Measurements from ENCODE around the gene CCDC110. TPM values are rescaled to one million over a fixed set of nuclear protein-coding genes. Genes with fewer than 3 reads are reported as not detected.

Gene CCDC110
- total and polyA plus RNA-seq, 9 of the 15 experiments (the other 6 are each of a cell fraction or from before 2014, with no cell fraction given), result 0.04 to 0.35 (median 0.07) TPM; not detected in 4

- TF ChIP-seq, protein P1, sequence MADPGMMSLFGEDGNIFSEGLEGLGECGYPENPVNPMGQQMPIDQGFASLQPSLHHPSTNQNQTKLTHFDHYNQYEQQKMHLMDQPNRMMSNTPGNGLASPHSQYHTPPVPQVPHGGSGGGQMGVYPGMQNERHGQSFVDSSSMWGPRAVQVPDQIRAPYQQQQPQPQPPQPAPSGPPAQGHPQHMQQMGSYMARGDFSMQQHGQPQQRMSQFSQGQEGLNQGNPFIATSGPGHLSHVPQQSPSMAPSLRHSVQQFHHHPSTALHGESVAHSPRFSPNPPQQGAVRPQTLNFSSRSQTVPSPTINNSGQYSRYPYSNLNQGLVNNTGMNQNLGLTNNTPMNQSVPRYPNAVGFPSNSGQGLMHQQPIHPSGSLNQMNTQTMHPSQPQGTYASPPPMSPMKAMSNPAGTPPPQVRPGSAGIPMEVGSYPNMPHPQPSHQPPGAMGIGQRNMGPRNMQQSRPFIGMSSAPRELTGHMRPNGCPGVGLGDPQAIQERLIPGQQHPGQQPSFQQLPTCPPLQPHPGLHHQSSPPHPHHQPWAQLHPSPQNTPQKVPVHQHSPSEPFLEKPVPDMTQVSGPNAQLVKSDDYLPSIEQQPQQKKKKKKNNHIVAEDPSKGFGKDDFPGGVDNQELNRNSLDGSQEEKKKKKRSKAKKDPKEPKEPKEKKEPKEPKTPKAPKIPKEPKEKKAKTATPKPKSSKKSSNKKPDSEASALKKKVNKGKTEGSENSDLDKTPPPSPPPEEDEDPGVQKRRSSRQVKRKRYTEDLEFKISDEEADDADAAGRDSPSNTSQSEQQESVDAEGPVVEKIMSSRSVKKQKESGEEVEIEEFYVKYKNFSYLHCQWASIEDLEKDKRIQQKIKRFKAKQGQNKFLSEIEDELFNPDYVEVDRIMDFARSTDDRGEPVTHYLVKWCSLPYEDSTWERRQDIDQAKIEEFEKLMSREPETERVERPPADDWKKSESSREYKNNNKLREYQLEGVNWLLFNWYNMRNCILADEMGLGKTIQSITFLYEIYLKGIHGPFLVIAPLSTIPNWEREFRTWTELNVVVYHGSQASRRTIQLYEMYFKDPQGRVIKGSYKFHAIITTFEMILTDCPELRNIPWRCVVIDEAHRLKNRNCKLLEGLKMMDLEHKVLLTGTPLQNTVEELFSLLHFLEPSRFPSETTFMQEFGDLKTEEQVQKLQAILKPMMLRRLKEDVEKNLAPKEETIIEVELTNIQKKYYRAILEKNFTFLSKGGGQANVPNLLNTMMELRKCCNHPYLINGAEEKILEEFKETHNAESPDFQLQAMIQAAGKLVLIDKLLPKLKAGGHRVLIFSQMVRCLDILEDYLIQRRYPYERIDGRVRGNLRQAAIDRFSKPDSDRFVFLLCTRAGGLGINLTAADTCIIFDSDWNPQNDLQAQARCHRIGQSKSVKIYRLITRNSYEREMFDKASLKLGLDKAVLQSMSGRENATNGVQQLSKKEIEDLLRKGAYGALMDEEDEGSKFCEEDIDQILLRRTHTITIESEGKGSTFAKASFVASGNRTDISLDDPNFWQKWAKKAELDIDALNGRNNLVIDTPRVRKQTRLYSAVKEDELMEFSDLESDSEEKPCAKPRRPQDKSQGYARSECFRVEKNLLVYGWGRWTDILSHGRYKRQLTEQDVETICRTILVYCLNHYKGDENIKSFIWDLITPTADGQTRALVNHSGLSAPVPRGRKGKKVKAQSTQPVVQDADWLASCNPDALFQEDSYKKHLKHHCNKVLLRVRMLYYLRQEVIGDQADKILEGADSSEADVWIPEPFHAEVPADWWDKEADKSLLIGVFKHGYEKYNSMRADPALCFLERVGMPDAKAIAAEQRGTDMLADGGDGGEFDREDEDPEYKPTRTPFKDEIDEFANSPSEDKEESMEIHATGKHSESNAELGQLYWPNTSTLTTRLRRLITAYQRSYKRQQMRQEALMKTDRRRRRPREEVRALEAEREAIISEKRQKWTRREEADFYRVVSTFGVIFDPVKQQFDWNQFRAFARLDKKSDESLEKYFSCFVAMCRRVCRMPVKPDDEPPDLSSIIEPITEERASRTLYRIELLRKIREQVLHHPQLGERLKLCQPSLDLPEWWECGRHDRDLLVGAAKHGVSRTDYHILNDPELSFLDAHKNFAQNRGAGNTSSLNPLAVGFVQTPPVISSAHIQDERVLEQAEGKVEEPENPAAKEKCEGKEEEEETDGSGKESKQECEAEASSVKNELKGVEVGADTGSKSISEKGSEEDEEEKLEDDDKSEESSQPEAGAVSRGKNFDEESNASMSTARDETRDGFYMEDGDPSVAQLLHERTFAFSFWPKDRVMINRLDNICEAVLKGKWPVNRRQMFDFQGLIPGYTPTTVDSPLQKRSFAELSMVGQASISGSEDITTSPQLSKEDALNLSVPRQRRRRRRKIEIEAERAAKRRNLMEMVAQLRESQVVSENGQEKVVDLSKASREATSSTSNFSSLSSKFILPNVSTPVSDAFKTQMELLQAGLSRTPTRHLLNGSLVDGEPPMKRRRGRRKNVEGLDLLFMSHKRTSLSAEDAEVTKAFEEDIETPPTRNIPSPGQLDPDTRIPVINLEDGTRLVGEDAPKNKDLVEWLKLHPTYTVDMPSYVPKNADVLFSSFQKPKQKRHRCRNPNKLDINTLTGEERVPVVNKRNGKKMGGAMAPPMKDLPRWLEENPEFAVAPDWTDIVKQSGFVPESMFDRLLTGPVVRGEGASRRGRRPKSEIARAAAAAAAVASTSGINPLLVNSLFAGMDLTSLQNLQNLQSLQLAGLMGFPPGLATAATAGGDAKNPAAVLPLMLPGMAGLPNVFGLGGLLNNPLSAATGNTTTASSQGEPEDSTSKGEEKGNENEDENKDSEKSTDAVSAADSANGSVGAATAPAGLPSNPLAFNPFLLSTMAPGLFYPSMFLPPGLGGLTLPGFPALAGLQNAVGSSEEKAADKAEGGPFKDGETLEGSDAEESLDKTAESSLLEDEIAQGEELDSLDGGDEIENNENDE (IDR thresholded peaks at IDR 0.05; ENCODE audit: low read depth, low read length), result no peak
- TF ChIP-seq ZNF785 (CRISPR knock-in tag; IDR thresholded peaks at IDR 0.05) (no peak), TRIM28 (IDR thresholded peaks at IDR 0.05) (no peak), NCOA1 (IDR thresholded peaks at IDR 0.05; ENCODE audit: low read depth) (no peak), E2F1 (CRISPR knock-in tag; IDR thresholded peaks at IDR 0.05) (no peak), MAFK (IDR thresholded peaks at IDR 0.05; ENCODE audit: low read length) (no peak; the same call in 1 of the 2 replicates), MEIS2 (IDR thresholded peaks at IDR 0.05; ENCODE audit: partially characterized antibody) (peak; percentile 4), EGR1 (conservative IDR thresholded peaks at IDR 0.05) (peak; percentile 91), ZNF217 (CRISPR knock-in tag; IDR thresholded peaks at IDR 0.05) (no peak), FOXK1 (CRISPR knock-in tag; IDR thresholded peaks at IDR 0.05; ENCODE audit: borderline replicate concordance) (0 out of 2 replicates have a peak, but pooled peaks have one; percentile 43), NFE2 (IDR thresholded peaks at IDR 0.05; ENCODE audit: low read depth) (0 out of 2 replicates have a peak, but pooled peaks have one; percentile 27), STAG1 (CRISPR knock-in tag; IDR thresholded peaks at IDR 0.05; ENCODE audit: borderline replicate concordance) (no peak), KAT2B (IDR thresholded peaks at IDR 0.05; ENCODE audit: low read depth, low read length) (no peak), ZNF212 (CRISPR knock-in tag; IDR thresholded peaks at IDR 0.05) (no peak), SRSF9 (IDR thresholded peaks at IDR 0.05; ENCODE audit: borderline replicate concordance, low read depth, low read length) (no peak)
Measured at GRCh38 chr4:185425647-185426352, 45.7 kb downstream of the CCDC110 start, which contains the start of gene UFSP2 (continued).

All from K562 (cell line).